IPS-20b (cell line): ENCODE results near the gene GPA33.

Experiments used
- H3K27ac ChIP-seq: one replicate; pipeline ENCODE4 v1.5.1; 2013; ENCODE audit warnings: low read length
- H3K27me3 ChIP-seq: 2 replicates; pipeline ENCODE4 v1.6.1; 2013; ENCODE audit warnings: mild to moderate bottlenecking, low read length, inconsistent platforms; ENCODE audit not compliant: insufficient read depth
- H3K36me3 ChIP-seq: 2 replicates; pipeline ENCODE4 v1.6.1; 2013; ENCODE audit warnings: low read depth, mild to moderate bottlenecking, inconsistent platforms, low read length, moderate library complexity; ENCODE audit not compliant: insufficient read depth
- H3K4me1 ChIP-seq: 2 replicates; pipeline ENCODE4 v1.6.1; 2013; ENCODE audit warnings: mild to moderate bottlenecking, control low read depth, inconsistent platforms, low read length, moderate library complexity; ENCODE audit not compliant: insufficient read depth
- H3K4me3 ChIP-seq: 2 replicates; pipeline ENCODE4 v1.5.1; 2013; ENCODE audit warnings: mild to moderate bottlenecking, low read length, inconsistent platforms
- H3K9ac ChIP-seq: 2 replicates; pipeline ENCODE4 v1.6.1; 2013; ENCODE audit warnings: low read depth, mild to moderate bottlenecking, inconsistent platforms, low read length, moderate library complexity
- H3K9me3 ChIP-seq: 2 replicates; pipeline ENCODE4 v1.6.1; 2013; ENCODE audit warnings: mild to moderate bottlenecking, low read depth, low read length, inconsistent platforms; ENCODE audit not compliant: insufficient read depth

GPA33 gene

GRCh38 chr1:167083066-167083665 is 7.0 kb downstream of the GPA33 start:
- Histone ChIP-seq H3K9me3 (no peaks in the 10 kb centered on the region), H3K4me1 (no peaks in the 10 kb centered on the region; the same call in none of the 2 replicates), H3K4me3 (no peak overlapping the region), H3K36me3 (no peaks in the 10 kb centered on the region), H3K9ac (no peak overlapping the region), H3K27ac (no peak overlapping the region), H3K27me3 (no peaks in the 10 kb centered on the region)

- H3K4me1 ChIP-seq, result no peaks in the 10 kb centered on the region; the same call in none of the 2 replicates
- H3K9ac ChIP-seq, result no peak overlapping the region
- H3K36me3 ChIP-seq, result no peaks in the 10 kb centered on the region
- H3K27me3 ChIP-seq, result no peaks in the 10 kb centered on the region
- H3K27ac ChIP-seq, result no peak overlapping the region
- no peak overlapping the region for H3K4me3 ChIP-seq
- no peaks in the 10 kb centered on the region for H3K9me3 ChIP-seq
Observed at GRCh38 chr1:167082511-167083027, 7.6 kb downstream of the GPA33 start.

- no peaks in the 10 kb centered on the region; the same call in none of the 2 replicates for H3K4me1 ChIP-seq
- no peaks in the 10 kb centered on the region for H3K9me3 ChIP-seq
- H3K4me3 ChIP-seq, result no peak overlapping the region
- no peaks in the 10 kb centered on the region for H3K27me3 ChIP-seq
- no peak overlapping the region for H3K9ac ChIP-seq
- H3K36me3 ChIP-seq, result no peaks in the 10 kb centered on the region
- H3K27ac ChIP-seq, result no peak overlapping the region
Observed at GRCh38 chr1:167081594-167082156, 8.5 kb downstream of the GPA33 start.

- no peak overlapping the region for H3K27ac ChIP-seq
- H3K36me3 ChIP-seq, result no peaks in the 10 kb centered on the region
- no peaks in the 10 kb centered on the region for H3K27me3 ChIP-seq
- no peaks in the 10 kb centered on the region for H3K9me3 ChIP-seq
- H3K4me3 ChIP-seq, result no peak overlapping the region
- no peak overlapping the region for H3K9ac ChIP-seq
- no peaks in the 10 kb centered on the region for H3K4me1 ChIP-seq
Observed at GRCh38 chr1:167077868-167078210, 12.3 kb downstream of the GPA33 start.

- no peaks in the 10 kb centered on the region for H3K27me3 ChIP-seq
- H3K27ac ChIP-seq, result no peak overlapping the region
- no peaks in the 10 kb centered on the region for H3K9me3 ChIP-seq
- H3K4me3 ChIP-seq, result no peak overlapping the region
- H3K36me3 ChIP-seq, result no peaks in the 10 kb centered on the region
- no peaks in the 10 kb centered on the region for H3K4me1 ChIP-seq
- no peak overlapping the region for H3K9ac ChIP-seq
Observed at GRCh38 chr1:167077128-167077867, 12.9 kb downstream of the GPA33 start.

- no peak overlapping the region for H3K9ac ChIP-seq
- H3K27me3 ChIP-seq, result no peaks in the 10 kb centered on the region
- H3K27ac ChIP-seq, result no peak overlapping the region
- no peaks in the 10 kb centered on the region for H3K4me1 ChIP-seq
- no peaks in the 10 kb centered on the region for H3K9me3 ChIP-seq
- no peaks in the 10 kb centered on the region for H3K36me3 ChIP-seq
- H3K4me3 ChIP-seq, result no peak overlapping the region
Observed at GRCh38 chr1:167076136-167076710, 14.0 kb downstream of the GPA33 start.

GRCh38 chr1:167071286-167071685 is 18.9 kb downstream of the GPA33 start:
- H3K27ac ChIP-seq, result no peak overlapping the region
- no peak overlapping the region for H3K9ac ChIP-seq
- H3K9me3 ChIP-seq, result no peaks in the 10 kb centered on the region
- 0 out of 2 replicates have a peak, but pooled peaks cover 5% of the 10 kb centered on the region for H3K4me1 ChIP-seq
- no peaks in the 10 kb centered on the region for H3K27me3 ChIP-seq
- no peak overlapping the region for H3K4me3 ChIP-seq
- no peaks in the 10 kb centered on the region for H3K36me3 ChIP-seq

GRCh38 chr1:167068761-167069160 is 21.4 kb downstream of the GPA33 start:
- H3K27me3 ChIP-seq, result no peaks in the 10 kb centered on the region
- 0 out of 2 replicates have a peak, but pooled peaks cover 8% of the 10 kb centered on the region for H3K4me1 ChIP-seq
- H3K4me3 ChIP-seq, result no peak overlapping the region
- H3K9ac ChIP-seq, result no peak overlapping the region
- H3K36me3 ChIP-seq, result no peaks in the 10 kb centered on the region
- no peaks in the 10 kb centered on the region for H3K9me3 ChIP-seq
- H3K27ac ChIP-seq, result no peak overlapping the region

- Histone ChIP-seq H3K36me3 (no peaks in the 10 kb centered on the region), H3K4me1 (0 out of 2 replicates have a peak, but pooled peaks cover 8% of the 10 kb centered on the region), H3K9me3 (no peaks in the 10 kb centered on the region), H3K27me3 (no peaks in the 10 kb centered on the region), H3K4me3 (no peak overlapping the region), H3K27ac (no peak overlapping the region), H3K9ac (no peak overlapping the region)
Observed at GRCh38 chr1:167067904-167068303, 22.3 kb downstream of the GPA33 start.

- 0 out of 2 replicates have a peak, but pooled peaks cover 8% of the 10 kb centered on the region for H3K4me1 ChIP-seq
- H3K9ac ChIP-seq, result peak overlapping the region; percentile 52; the same call in 1 of the 2 replicates
- H3K36me3 ChIP-seq, result no peaks in the 10 kb centered on the region
- peak overlapping the region; percentile 32; the same call in 1 of the 2 replicates for H3K4me3 ChIP-seq
- no peak overlapping the region for H3K27ac ChIP-seq
- H3K27me3 ChIP-seq, result no peaks in the 10 kb centered on the region
- H3K9me3 ChIP-seq, result no peaks in the 10 kb centered on the region
Observed at GRCh38 chr1:167066333-167067122, 23.6 kb downstream of the GPA33 start.

- H3K4me1 ChIP-seq, result 0 out of 2 replicates have a peak, but pooled peaks cover 8% of the 10 kb centered on the region
- H3K9ac ChIP-seq, result no peak overlapping the region
- no peak overlapping the region for H3K4me3 ChIP-seq
- H3K27ac ChIP-seq, result no peak overlapping the region
- H3K36me3 ChIP-seq, result no peaks in the 10 kb centered on the region
- H3K27me3 ChIP-seq, result no peaks in the 10 kb centered on the region
- no peaks in the 10 kb centered on the region for H3K9me3 ChIP-seq
Observed at GRCh38 chr1:167065471-167065870, 24.7 kb downstream of the GPA33 start.
